GM23338 (cell line): ENCODE data around the gene KCNG3.

Experiments
- CREB1 ChIP-seq: fragments of 250-450 bp; sonication (Bioruptor Pico); IDR thresholded peaks from 2 replicates; pipeline ENCODE4 v1.5.0; 2020; ENCODE audit warnings: low read depth, mild to moderate bottlenecking, moderate library complexity
- EZH2 ChIP-seq: fragments of 200-600 bp; sonication (generic); IDR thresholded peaks from one replicate; pipeline ENCODE4 v1.8.0; 2017; ENCODE audit warnings: antibody characterized with exemption, mild to moderate bottlenecking, low read depth; ENCODE audit not compliant: unreplicated experiment
- EZH2phosphoT487 ChIP-seq: fragments of 200-600 bp; sonication (generic); IDR thresholded peaks from one replicate; pipeline ENCODE4 v1.8.1; 2018; ENCODE audit warnings: antibody characterized with exemption; ENCODE audit not compliant: unreplicated experiment
- JUNB ChIP-seq: IDR thresholded peaks from one replicate; pipeline ENCODE4 v1.6.1; 2016; ENCODE audit warnings: antibody characterized with exemption; ENCODE audit not compliant: unreplicated experiment
- NANOG ChIP-seq: IDR thresholded peaks from 2 replicates; pipeline ENCODE4 v1.6.1; 2016; ENCODE audit warnings: antibody characterized with exemption, borderline replicate concordance
- POLR2AphosphoS5 ChIP-seq: IDR thresholded peaks from 2 replicates; pipeline ENCODE4 v1.6.1; 2016; ENCODE audit warnings: antibody characterized with exemption, low read depth
- STAT1 ChIP-seq: IDR thresholded peaks from one replicate; pipeline ENCODE4 v1.6.1; 2016; ENCODE audit warnings: antibody characterized with exemption; ENCODE audit not compliant: unreplicated experiment
- TF ChIP-seq, protein P1 (sequence below), 2 experiments: fragments of 200-600 bp in 1 of 2; sonication (generic) in 1 of 2; conservative IDR thresholded peaks; 2 replicates each; pipeline versions ENCODE4 v1.5.1 to v1.6.1; 2016 to 2017; ENCODE audit warnings: antibody characterized with exemption in 2 of 2, low read depth in 2 of 2, mild to moderate bottlenecking in 2 of 2, moderate library complexity in 1 of 2
- TF ChIP-seq, protein P2 (sequence below): IDR thresholded peaks from one replicate; pipeline ENCODE4 v1.6.1; 2018; ENCODE audit warnings: antibody characterized with exemption; ENCODE audit not compliant: unreplicated experiment
- TF ChIP-seq, protein P3 (sequence below): fragments of 250-450 bp; sonication (Bioruptor Pico); IDR thresholded peaks from 2 replicates; pipeline ENCODE4 v1.5.0; 2020; ENCODE audit warnings: mild to moderate bottlenecking, moderate library complexity
- TF ChIP-seq, protein P4 (sequence below): IDR thresholded peaks from 2 replicates; pipeline ENCODE4 v1.6.1; 2016; ENCODE audit warnings: antibody characterized with exemption

DNA sequence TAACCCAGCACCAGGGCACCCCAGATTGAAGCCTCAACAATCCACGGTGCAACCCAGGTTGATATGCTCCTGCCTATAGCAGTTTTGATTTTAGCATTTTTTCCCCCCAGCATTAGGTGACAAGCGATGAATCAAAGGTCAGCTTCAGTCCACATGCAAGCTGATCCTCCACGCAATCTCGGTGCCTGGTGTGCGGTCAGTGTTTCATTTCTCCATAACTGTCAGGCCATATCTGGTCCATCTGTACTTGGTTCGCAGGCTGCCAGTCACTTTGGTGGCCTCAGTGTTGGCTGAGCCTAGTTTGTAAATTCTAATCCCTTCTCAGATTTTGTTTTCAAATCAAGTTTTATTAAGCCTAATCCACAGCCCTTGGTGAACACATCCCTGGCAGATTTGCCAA, 30.2 kb downstream of the KCNG3 start:
- TF ChIP-seq, protein P1, sequence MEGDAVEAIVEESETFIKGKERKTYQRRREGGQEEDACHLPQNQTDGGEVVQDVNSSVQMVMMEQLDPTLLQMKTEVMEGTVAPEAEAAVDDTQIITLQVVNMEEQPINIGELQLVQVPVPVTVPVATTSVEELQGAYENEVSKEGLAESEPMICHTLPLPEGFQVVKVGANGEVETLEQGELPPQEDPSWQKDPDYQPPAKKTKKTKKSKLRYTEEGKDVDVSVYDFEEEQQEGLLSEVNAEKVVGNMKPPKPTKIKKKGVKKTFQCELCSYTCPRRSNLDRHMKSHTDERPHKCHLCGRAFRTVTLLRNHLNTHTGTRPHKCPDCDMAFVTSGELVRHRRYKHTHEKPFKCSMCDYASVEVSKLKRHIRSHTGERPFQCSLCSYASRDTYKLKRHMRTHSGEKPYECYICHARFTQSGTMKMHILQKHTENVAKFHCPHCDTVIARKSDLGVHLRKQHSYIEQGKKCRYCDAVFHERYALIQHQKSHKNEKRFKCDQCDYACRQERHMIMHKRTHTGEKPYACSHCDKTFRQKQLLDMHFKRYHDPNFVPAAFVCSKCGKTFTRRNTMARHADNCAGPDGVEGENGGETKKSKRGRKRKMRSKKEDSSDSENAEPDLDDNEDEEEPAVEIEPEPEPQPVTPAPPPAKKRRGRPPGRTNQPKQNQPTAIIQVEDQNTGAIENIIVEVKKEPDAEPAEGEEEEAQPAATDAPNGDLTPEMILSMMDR (conservative IDR thresholded peaks at IDR 0.05; ENCODE audit: low read depth in 2 of 2), result no peak
- TF ChIP-seq EZH2, result no peak
- TF ChIP-seq POLR2AphosphoS5, result no peak
- TF ChIP-seq, protein P2, sequence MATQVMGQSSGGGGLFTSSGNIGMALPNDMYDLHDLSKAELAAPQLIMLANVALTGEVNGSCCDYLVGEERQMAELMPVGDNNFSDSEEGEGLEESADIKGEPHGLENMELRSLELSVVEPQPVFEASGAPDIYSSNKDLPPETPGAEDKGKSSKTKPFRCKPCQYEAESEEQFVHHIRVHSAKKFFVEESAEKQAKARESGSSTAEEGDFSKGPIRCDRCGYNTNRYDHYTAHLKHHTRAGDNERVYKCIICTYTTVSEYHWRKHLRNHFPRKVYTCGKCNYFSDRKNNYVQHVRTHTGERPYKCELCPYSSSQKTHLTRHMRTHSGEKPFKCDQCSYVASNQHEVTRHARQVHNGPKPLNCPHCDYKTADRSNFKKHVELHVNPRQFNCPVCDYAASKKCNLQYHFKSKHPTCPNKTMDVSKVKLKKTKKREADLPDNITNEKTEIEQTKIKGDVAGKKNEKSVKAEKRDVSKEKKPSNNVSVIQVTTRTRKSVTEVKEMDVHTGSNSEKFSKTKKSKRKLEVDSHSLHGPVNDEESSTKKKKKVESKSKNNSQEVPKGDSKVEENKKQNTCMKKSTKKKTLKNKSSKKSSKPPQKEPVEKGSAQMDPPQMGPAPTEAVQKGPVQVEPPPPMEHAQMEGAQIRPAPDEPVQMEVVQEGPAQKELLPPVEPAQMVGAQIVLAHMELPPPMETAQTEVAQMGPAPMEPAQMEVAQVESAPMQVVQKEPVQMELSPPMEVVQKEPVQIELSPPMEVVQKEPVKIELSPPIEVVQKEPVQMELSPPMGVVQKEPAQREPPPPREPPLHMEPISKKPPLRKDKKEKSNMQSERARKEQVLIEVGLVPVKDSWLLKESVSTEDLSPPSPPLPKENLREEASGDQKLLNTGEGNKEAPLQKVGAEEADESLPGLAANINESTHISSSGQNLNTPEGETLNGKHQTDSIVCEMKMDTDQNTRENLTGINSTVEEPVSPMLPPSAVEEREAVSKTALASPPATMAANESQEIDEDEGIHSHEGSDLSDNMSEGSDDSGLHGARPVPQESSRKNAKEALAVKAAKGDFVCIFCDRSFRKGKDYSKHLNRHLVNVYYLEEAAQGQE, result no peak
- TF ChIP-seq EZH2phosphoT487, result no peak
- TF ChIP-seq CREB1 (CRISPR knock-in tag), result no peak
- no peak for TF ChIP-seq JUNB
- TF ChIP-seq STAT1, result no peak
- TF ChIP-seq, protein P3, sequence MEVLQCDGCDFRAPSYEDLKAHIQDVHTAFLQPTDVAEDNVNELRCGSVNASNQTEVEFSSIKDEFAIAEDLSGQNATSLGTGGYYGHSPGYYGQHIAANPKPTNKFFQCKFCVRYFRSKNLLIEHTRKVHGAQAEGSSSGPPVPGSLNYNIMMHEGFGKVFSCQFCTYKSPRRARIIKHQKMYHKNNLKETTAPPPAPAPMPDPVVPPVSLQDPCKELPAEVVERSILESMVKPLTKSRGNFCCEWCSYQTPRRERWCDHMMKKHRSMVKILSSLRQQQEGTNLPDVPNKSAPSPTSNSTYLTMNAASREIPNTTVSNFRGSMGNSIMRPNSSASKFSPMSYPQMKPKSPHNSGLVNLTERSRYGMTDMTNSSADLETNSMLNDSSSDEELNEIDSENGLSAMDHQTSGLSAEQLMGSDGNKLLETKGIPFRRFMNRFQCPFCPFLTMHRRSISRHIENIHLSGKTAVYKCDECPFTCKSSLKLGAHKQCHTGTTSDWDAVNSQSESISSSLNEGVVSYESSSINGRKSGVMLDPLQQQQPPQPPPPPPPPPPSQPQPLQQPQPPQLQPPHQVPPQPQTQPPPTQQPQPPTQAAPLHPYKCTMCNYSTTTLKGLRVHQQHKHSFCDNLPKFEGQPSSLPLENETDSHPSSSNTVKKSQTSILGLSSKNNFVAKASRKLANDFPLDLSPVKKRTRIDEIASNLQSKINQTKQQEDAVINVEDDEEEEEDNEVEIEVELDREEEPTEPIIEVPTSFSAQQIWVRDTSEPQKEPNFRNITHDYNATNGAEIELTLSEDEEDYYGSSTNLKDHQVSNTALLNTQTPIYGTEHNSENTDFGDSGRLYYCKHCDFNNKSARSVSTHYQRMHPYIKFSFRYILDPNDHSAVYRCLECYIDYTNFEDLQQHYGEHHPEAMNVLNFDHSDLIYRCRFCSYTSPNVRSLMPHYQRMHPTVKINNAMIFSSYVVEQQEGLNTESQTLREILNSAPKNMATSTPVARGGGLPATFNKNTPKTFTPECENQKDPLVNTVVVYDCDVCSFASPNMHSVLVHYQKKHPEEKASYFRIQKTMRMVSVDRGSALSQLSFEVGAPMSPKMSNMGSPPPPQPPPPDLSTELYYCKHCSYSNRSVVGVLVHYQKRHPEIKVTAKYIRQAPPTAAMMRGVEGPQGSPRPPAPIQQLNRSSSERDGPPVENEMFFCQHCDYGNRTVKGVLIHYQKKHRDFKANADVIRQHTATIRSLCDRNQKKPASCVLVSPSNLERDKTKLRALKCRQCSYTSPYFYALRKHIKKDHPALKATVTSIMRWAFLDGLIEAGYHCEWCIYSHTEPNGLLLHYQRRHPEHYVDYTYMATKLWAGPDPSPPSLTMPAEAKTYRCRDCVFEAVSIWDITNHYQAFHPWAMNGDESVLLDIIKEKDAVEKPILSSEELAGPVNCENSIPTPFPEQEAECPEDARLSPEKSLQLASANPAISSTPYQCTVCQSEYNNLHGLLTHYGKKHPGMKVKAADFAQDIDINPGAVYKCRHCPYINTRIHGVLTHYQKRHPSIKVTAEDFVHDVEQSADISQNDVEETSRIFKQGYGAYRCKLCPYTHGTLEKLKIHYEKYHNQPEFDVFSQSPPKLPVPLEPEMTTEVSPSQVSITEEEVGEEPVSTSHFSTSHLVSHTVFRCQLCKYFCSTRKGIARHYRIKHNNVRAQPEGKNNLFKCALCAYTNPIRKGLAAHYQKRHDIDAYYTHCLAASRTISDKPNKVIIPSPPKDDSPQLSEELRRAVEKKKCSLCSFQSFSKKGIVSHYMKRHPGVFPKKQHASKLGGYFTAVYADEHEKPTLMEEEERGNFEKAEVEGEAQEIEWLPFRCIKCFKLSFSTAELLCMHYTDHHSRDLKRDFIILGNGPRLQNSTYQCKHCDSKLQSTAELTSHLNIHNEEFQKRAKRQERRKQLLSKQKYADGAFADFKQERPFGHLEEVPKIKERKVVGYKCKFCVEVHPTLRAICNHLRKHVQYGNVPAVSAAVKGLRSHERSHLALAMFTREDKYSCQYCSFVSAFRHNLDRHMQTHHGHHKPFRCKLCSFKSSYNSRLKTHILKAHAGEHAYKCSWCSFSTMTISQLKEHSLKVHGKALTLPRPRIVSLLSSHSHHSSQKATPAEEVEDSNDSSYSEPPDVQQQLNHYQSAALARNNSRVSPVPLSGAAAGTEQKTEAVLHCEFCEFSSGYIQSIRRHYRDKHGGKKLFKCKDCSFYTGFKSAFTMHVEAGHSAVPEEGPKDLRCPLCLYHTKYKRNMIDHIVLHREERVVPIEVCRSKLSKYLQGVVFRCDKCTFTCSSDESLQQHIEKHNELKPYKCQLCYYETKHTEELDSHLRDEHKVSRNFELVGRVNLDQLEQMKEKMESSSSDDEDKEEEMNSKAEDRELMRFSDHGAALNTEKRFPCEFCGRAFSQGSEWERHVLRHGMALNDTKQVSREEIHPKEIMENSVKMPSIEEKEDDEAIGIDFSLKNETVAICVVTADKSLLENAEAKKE (CRISPR knock-in tag), result no peak
- no peak for TF ChIP-seq NANOG
- TF ChIP-seq, protein P4, sequence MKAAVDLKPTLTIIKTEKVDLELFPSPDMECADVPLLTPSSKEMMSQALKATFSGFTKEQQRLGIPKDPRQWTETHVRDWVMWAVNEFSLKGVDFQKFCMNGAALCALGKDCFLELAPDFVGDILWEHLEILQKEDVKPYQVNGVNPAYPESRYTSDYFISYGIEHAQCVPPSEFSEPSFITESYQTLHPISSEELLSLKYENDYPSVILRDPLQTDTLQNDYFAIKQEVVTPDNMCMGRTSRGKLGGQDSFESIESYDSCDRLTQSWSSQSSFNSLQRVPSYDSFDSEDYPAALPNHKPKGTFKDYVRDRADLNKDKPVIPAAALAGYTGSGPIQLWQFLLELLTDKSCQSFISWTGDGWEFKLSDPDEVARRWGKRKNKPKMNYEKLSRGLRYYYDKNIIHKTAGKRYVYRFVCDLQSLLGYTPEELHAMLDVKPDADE, result no peak
